Measurements from ENCODE around the gene SNAP23.
A peak's percentile ranks its signal among the peaks of the same experiment; 100 is the strongest.

Gene SNAP23

DNA sequence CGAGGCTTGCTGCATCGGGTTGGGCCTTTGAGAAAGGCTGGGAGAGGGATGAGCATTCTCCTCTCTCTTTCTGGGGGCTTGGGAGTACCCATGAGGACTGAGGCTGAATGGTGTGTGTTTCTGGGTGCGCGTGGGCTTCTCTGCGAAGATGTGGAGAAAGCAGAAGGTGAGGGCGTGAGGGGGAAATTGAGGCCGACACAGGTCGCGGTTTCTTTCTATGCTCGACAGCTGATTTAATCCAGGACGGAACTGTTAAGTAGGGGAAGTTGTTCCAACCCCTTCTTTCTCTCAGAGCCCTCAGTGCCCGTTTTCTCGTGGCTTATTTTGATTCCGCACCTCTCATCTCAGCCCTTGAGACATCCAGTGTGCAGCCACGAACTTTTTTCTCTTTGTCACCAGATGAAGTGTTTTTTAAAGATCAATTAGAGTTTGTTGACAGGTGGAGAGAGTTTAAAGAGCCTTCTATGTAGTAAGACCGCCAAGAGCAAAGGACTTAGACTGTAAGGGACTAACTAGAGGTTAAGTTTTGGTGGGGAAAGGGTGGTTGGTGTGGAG, 80.7 kb downstream of the SNAP23 start:
- H3K36me3 ChIP-seq (ENCODE audit: insufficient read depth, low read length) = no peaks in the 10 kb centered on the region
- H3K9me3 ChIP-seq (replicated peaks; ENCODE audit: low read length) = no peaks in the 10 kb centered on the region
- peaks cover 5% of the 10 kb centered on the region for H3K27me3 ChIP-seq (ENCODE audit: control insufficient read depth, insufficient read depth, low read length)
- H3K4me1 ChIP-seq (ENCODE audit: control insufficient read depth, insufficient read depth, low read length) = peaks cover 29% of the 10 kb centered on the region
- peak overlapping the region; percentile 89 for H3K4me3 ChIP-seq (ENCODE audit: low read length)
- H3K4me2 ChIP-seq (ENCODE audit: low read length) = peak overlapping the region; percentile 94
- peak overlapping the region; percentile 85 for H3K9ac ChIP-seq (ENCODE audit: low read depth, low read length)

GRCh38 chr15:42576776-42577175, 81.3 kb downstream of the SNAP23 start:
- Histone ChIP-seq H3K9ac (ENCODE audit: low read depth, low read length) (no peak overlapping the region), H3K27me3 (ENCODE audit: control insufficient read depth, insufficient read depth, low read length) (peaks cover 5% of the 10 kb centered on the region), H3K9me3 (replicated peaks; ENCODE audit: low read length) (no peaks in the 10 kb centered on the region), H3K4me1 (ENCODE audit: control insufficient read depth, insufficient read depth, low read length) (peaks cover 31% of the 10 kb centered on the region), H3K36me3 (ENCODE audit: insufficient read depth, low read length) (no peaks in the 10 kb centered on the region), H3K4me2 (ENCODE audit: low read length) (peak overlapping the region; percentile 94), H3K4me3 (ENCODE audit: low read length) (no peak overlapping the region)

DNA sequence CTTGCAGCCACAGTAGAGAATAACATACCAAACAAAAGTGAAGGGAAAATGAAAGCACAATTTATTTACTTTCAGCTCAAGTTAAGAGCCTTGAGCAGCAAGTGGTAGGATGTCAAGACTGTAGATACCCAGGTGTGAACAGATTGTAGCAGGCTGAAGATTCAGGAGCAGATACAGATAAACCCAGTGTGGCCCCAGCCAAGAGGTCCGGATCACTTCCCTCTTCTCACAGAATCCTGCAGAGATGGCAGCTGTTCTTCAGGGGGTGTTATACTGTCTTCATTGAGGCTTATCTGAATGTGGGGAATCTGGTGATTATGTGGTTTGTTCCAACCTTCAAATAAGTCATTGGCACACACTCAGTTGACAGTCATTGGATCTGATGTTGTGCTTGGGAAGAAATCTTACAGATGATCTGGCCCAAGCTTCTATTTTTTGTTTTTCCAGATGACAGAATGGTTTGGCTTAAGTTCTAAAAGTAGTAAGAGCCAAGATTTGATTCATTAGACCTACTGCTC, 82.1 kb downstream of the SNAP23 start:
- peak overlapping the region; percentile 49 for H3K4me3 ChIP-seq (ENCODE audit: low read length)
- peak overlapping the region; percentile 75 for H3K4me2 ChIP-seq (ENCODE audit: low read length)
- no peaks in the 10 kb centered on the region for H3K36me3 ChIP-seq (ENCODE audit: insufficient read depth, low read length)
- no peaks in the 10 kb centered on the region for H3K9me3 ChIP-seq (replicated peaks; ENCODE audit: low read length)
- peaks cover 5% of the 10 kb centered on the region for H3K27me3 ChIP-seq (ENCODE audit: control insufficient read depth, insufficient read depth, low read length)
- peaks cover 35% of the 10 kb centered on the region for H3K4me1 ChIP-seq (ENCODE audit: control insufficient read depth, insufficient read depth, low read length)
- no peak overlapping the region for H3K9ac ChIP-seq (ENCODE audit: low read depth, low read length)

GRCh38 chr15:42578984-42579537, 83.6 kb downstream of the SNAP23 start:
- peaks cover 35% of the 10 kb centered on the region for H3K4me1 ChIP-seq (ENCODE audit: control insufficient read depth, insufficient read depth, low read length)
- no peak overlapping the region for H3K4me2 ChIP-seq (ENCODE audit: low read length)
- H3K4me3 ChIP-seq (ENCODE audit: low read length) = no peak overlapping the region
- no peak overlapping the region for H3K9ac ChIP-seq (ENCODE audit: low read depth, low read length)
- H3K36me3 ChIP-seq (ENCODE audit: insufficient read depth, low read length) = no peaks in the 10 kb centered on the region
- no peaks in the 10 kb centered on the region for H3K9me3 ChIP-seq (replicated peaks; ENCODE audit: low read length)
- peaks cover 5% of the 10 kb centered on the region for H3K27me3 ChIP-seq (ENCODE audit: control insufficient read depth, insufficient read depth, low read length)

- no peaks in the 10 kb centered on the region for H3K9me3 ChIP-seq (replicated peaks; ENCODE audit: low read length)
- H3K4me1 ChIP-seq (ENCODE audit: control insufficient read depth, insufficient read depth, low read length) = peaks cover 23% of the 10 kb centered on the region
- peaks cover 5% of the 10 kb centered on the region for H3K27me3 ChIP-seq (ENCODE audit: control insufficient read depth, insufficient read depth, low read length)
- peak overlapping the region; percentile 71 for H3K9ac ChIP-seq (ENCODE audit: low read depth, low read length)
- peak overlapping the region; percentile 70 for H3K4me3 ChIP-seq (ENCODE audit: low read length)
- H3K36me3 ChIP-seq (ENCODE audit: insufficient read depth, low read length) = no peaks in the 10 kb centered on the region
- H3K4me2 ChIP-seq (ENCODE audit: low read length) = peak overlapping the region; percentile 90
Measured at GRCh38 chr15:42581272-42581730, 85.9 kb downstream of the SNAP23 start.

Measured in skeletal muscle satellite cell (primary cell).